Hindlimb muscle (tissue), 1 donor: ENCODE measurements around the gene UGT1A5. TPM values are rescaled to one million over a fixed set of nuclear protein-coding genes. Genes with fewer than 3 reads are reported as not detected.
"Not testable (repeated sequence)": the region's sequence is repeated elsewhere in the genome, so short reads cannot be mapped to it uniquely, and the experiment has no call there.

Source experiments
- DNase-seq: peaks from one replicate; pipeline ENCODE4 v3.0.0-alpha.2; 2013
- polyA plus RNA-seq: library from polyadenylated mRNA; unstranded; fragments of 120-200 nt; gene quantifications from one replicate; pipeline ENCODE4 v1.2.1, GENCODE V29; 2013; ENCODE audit not compliant: insufficient read length

The UGT1A5 gene
- polyA plus RNA-seq, 1 donor, result not detected

- no peak for DNase-seq
Observed at GRCh38 chr2:233698740-233699139, 14.0 kb upstream of the UGT1A5 start.

- DNase-seq, result no peak
Observed at GRCh38 chr2:233699424-233700027, 13.2 kb upstream of the UGT1A5 start.

GRCh38 chr2:233700028-233700635 is 12.6 kb upstream of the UGT1A5 start:
- DNase-seq, result no peak

GRCh38 chr2:233700842-233701241 is 11.9 kb upstream of the UGT1A5 start:
- DNase-seq, result not testable (repeated sequence)

- DNase-seq, result no peak
Observed at GRCh38 chr2:233702238-233702637, 10.5 kb upstream of the UGT1A5 start.

GRCh38 chr2:233705911-233706506 is 6.7 kb upstream of the UGT1A5 start:
- no peak for DNase-seq

- no peak for DNase-seq
Observed at GRCh38 chr2:233706720-233707119, 6.0 kb upstream of the UGT1A5 start.

GRCh38 chr2:233707940-233708644 is 4.6 kb upstream of the UGT1A5 start:
- no peak for DNase-seq

GRCh38 chr2:233708942-233709341 is 3.8 kb upstream of the UGT1A5 start:
- no peak for DNase-seq

- DNase-seq, result peak; percentile 29
Observed at GRCh38 chr2:233711312-233712008, 1.2 kb upstream of the UGT1A5 start.

GRCh38 chr2:233713262-233713615 is 532 bp downstream of the UGT1A5 start:
- DNase-seq, result no peak

GRCh38 chr2:233714121-233714520 is 1.4 kb downstream of the UGT1A5 start:
- no peak for DNase-seq

GRCh38 chr2:233718552-233718951 is 5.8 kb downstream of the UGT1A5 start, which contains the start of gene UGT1A4:
Gene UGT1A4 (plus strand): TSS chr2:233718736. CDS start chr2:233718821, 85 bp downstream.
- DNase-seq, result no peak

GRCh38 chr2:233728723-233729301 is 16.1 kb downstream of the UGT1A5 start, which contains the start of gene UGT1A3:
Gene UGT1A3 (plus strand): TSS chr2:233729042. CDS start chr2:233729127, 85 bp downstream.
- no peak for DNase-seq

GRCh38 chr2:233736868-233737653 is 24.4 kb downstream of the UGT1A5 start:
- DNase-seq, result not testable (repeated sequence)

- no peak for DNase-seq
Observed at GRCh38 chr2:233740870-233741269, 28.2 kb downstream of the UGT1A5 start.

- DNase-seq, result no peak
Observed at GRCh38 chr2:233743464-233744259, 31.0 kb downstream of the UGT1A5 start.

GRCh38 chr2:233745073-233745755 is 32.5 kb downstream of the UGT1A5 start:
- DNase-seq, result no peak

- DNase-seq, result not testable (repeated sequence)
Observed at GRCh38 chr2:233745838-233746237, 33.1 kb downstream of the UGT1A5 start.
